Coronary artery (tissue), 2 donors: ENCODE results near the gene CHST11.

ENCODE experiments used
- DNase-seq: peaks from one replicate; pipeline ENCODE4 v3.0.0-alpha.2; 2017; ENCODE audit warnings: low spot score
- H3K27ac ChIP-seq, 2 donors: fragments of 200-600 bp; sonication (generic); one replicate each; pipeline ENCODE4 v1.5.1; 2016 to 2019
- H3K4me3 ChIP-seq: fragments of 200-600 bp; sonication (generic); 2 replicates; pipeline ENCODE4 v1.5.1; 2016; ENCODE audit warnings: mild to moderate bottlenecking, moderate library complexity
- TF ChIP-seq, protein P1 (sequence below): fragments of 200-600 bp; sonication (generic); IDR thresholded peaks from one replicate; pipeline ENCODE4 v1.5.1; 2019; ENCODE audit warnings: antibody characterized with exemption

CHST11 gene

DNA sequence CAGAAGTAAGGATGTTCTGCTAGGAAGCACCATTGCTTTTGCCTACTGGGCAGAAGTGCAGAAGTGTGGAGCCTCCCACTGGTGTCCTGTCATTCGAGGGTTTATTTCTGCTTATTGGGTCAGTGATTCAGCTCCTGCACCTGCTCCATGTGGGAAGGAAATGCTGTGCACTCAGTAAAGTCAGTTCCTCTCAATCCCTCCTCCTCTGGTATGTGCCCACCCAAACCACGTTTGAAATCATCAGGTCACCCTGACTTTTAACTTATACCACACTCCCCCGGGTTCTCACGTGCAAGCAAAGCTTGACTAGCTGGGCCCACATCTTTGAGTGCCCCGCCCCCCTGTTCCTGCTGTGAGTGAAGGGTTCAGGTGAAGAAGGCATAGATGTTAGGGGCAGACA lies 223.7 kb downstream of the CHST11 start:
- TF ChIP-seq, protein P1, sequence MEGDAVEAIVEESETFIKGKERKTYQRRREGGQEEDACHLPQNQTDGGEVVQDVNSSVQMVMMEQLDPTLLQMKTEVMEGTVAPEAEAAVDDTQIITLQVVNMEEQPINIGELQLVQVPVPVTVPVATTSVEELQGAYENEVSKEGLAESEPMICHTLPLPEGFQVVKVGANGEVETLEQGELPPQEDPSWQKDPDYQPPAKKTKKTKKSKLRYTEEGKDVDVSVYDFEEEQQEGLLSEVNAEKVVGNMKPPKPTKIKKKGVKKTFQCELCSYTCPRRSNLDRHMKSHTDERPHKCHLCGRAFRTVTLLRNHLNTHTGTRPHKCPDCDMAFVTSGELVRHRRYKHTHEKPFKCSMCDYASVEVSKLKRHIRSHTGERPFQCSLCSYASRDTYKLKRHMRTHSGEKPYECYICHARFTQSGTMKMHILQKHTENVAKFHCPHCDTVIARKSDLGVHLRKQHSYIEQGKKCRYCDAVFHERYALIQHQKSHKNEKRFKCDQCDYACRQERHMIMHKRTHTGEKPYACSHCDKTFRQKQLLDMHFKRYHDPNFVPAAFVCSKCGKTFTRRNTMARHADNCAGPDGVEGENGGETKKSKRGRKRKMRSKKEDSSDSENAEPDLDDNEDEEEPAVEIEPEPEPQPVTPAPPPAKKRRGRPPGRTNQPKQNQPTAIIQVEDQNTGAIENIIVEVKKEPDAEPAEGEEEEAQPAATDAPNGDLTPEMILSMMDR, result no peak
- no peak overlapping the region for H3K27ac ChIP-seq
- no peak overlapping the region for H3K4me3 ChIP-seq
- no peak for DNase-seq

DNA sequence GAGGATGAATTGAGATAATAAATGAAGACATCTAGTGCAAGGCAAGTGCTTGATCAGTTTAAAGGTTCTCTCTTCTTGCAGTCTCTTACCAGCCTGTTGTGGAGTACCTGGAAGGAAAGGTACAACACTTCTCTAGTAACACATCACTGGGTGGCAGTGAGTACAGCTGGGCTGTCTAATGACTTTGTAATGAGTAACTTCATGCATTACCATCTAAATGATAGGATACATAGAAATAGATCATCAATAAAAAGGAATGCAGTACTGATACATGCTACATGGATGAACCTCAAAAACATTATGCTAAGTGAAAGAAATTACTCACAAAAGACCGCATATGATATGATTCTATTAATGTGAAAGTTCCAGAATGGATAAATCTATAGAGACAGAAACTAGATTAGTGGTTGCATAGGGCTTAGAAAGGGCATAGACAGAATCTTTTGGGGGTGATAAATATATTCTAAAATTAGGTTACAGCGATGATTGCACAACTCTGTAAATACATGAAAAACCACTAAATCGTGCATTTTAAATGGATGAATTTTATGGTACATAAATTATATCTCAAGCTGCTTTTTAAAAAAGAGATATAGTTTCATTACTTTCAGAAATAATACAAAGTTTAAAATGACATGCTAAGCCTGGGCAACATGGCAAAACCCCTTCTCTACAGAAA lies 224.4 kb downstream of the CHST11 start:
- Histone ChIP-seq H3K4me3 (no peak overlapping the region), H3K27ac (no peak overlapping the region)
- no peak for DNase-seq
- TF ChIP-seq, protein P1, result no peak

DNA sequence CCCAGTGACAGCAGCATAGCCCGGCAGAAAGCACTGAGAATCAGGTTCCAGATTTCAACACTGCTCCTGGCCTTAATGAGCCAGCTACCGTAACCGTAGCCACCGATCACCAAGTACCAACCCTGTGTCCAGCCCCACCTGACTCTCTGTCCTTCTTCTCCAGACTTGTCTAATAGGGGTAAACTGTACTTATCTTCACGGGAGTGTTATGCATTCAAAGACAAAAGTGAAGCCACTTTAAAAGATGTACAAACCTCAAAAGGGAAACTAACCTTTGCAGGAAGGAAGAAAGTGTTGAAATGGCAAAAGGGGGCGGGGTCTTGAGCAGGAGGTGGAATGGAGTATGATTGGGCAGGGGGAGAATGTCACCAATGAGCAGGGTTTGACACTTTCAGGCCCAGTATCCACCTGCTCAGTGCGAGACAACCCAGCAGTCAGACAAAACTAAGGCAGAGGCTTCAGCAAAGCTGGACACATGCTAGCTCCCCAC lies 226.1 kb downstream of the CHST11 start:
- TF ChIP-seq, protein P1, result no peak
- no peak for DNase-seq
- Histone ChIP-seq H3K27ac (no peak overlapping the region), H3K4me3 (no peak overlapping the region)

DNA sequence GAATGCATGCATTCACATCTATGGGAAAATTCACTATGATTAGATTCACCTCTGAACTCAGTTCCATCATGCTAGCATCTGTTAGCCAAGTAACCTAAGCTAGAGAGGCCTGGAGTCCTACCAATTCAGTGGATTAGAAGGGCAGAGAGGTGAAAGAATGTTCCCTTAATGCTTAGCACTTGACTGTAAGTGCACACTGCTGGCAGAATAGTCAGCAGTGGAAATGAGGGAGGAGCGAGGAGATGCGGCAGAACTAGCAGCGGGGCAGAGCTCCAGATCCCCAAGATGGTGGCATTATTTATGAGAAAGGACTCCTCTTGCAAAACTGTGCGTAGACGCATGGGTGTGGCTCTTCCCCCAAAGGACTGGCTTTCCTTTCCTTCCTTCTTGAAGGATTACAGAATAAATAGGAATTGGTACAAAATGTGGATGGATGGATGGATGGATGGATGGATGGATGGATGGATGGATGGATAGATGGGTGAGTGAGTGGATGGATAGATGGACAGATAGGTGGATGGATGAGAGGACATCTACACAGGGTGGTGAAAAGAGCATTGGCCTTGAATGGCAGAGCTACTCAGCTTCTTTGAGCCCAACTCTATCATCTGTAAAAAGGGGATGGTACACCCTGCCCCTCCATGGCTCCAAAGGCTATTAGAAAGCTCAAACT lies 227.2 kb downstream of the CHST11 start:
- Histone ChIP-seq H3K4me3 (no peak overlapping the region), H3K27ac (no peak overlapping the region)
- no peak for DNase-seq
- TF ChIP-seq, protein P1, result no peak

DNA sequence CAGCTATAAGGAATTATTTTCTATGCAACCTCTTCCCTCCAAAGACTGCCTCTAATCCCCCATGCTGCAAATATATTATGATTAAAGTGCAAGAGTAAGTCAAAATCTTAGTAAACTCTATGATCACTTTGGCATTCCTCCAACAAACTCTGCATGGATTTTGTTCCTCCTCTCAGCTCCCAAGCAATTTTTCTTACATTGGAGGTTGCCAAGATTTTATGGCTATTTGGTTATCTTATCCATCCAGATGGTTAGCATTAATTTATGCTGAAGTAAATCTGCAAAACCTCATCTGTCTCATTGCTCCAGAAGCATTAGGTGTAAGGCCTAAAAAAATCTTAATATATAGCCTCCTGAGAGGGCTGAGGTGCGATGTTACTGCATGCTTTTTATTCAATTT lies 228.1 kb downstream of the CHST11 start:
- Histone ChIP-seq H3K27ac (no peak overlapping the region), H3K4me3 (no peak overlapping the region)
- TF ChIP-seq, protein P1, result no peak
- DNase-seq, result no peak

DNA sequence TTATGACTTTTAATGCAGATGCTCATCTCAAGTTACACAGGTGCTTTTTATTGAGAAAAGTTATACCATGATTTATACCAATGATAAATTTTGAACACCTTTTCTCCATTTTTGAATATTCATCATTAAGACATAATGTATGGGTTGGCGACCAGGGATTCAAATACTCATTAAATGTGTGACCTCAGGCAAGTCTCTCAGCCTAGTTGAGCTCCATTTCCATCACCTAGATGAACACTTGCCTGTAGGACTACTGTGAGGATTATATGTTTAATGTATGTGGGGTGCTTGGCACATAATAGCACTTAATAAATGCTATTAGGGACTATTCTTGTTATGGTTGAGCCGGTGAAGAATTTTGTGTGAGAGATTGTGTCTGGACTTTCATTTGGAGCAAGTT lies 228.6 kb downstream of the CHST11 start:
- no peak for DNase-seq
- TF ChIP-seq, protein P1, result no peak
- Histone ChIP-seq H3K4me3 (no peak overlapping the region), H3K27ac (no peak overlapping the region)

DNA sequence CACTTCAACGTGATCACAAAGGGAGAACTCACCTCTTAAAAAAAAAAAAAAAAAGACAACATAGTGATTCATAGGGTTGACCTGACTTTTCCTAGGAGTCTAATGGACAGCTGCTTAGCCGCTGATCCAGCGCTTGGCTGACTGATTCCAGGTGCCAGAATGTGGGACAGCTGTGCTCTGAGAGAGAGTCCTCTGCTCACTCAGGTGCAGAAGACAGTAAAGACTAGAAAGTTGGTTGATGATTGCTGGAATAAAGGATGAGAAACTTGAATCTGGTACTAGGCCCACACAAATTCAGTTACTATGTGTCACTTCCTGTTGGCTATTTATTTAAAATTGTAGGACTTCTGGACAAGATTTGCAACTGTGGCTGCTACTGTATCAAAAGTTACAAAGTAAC lies 229.4 kb downstream of the CHST11 start:
- DNase-seq, result no peak
- TF ChIP-seq, protein P1, result no peak
- Histone ChIP-seq H3K27ac (no peak overlapping the region), H3K4me3 (no peak overlapping the region)
